Neuron (in vitro differentiated cells): ENCODE results near the gene RABAC1.
A peak's percentile ranks its signal among the peaks of the same experiment; 100 is the strongest.

Source experiments
- H2AFZ ChIP-seq: one replicate; pipeline ENCODE4 v1.6.1; 2013; ENCODE audit warnings: low read depth, mild to moderate bottlenecking, inconsistent platforms, low read length, moderate library complexity
- H3K27me3 ChIP-seq: one replicate; pipeline ENCODE4 v1.6.1; 2013; ENCODE audit warnings: low read length; ENCODE audit not compliant: insufficient read depth
- H3K36me3 ChIP-seq: one replicate; pipeline ENCODE4 v1.6.1; 2013; ENCODE audit warnings: low read length; ENCODE audit not compliant: insufficient read depth
- H3K4me1 ChIP-seq: one replicate; pipeline ENCODE4 v1.6.1; 2013; ENCODE audit warnings: low read length; ENCODE audit not compliant: insufficient read depth
- H3K4me3 ChIP-seq: 2 replicates; pipeline ENCODE4 v1.5.1; 2013; ENCODE audit warnings: mild to moderate bottlenecking, low read length, moderate library complexity
- H3K9me3 ChIP-seq: one replicate; pipeline ENCODE4 v1.6.1; 2013; ENCODE audit warnings: low read length

RABAC1 gene

GRCh38 chr19:41959056-41960053 is at the start of gene RABAC1:
RABAC1 (minus strand) TSS chr19:41959321; CDS start chr19:41959292, 29 bp downstream.
- Histone ChIP-seq H3K27me3 (no peaks in the 10 kb centered on the region), H3K9me3 (no peaks in the 10 kb centered on the region), H2AFZ (peak within 1 kb of the TSS; percentile 56), H3K4me3 (peak within 1 kb of the TSS; percentile 73), H3K4me1 (peaks cover 12% of the 10 kb centered on the region), H3K36me3 (peaks cover 5% of the 10 kb centered on the region)

DNA sequence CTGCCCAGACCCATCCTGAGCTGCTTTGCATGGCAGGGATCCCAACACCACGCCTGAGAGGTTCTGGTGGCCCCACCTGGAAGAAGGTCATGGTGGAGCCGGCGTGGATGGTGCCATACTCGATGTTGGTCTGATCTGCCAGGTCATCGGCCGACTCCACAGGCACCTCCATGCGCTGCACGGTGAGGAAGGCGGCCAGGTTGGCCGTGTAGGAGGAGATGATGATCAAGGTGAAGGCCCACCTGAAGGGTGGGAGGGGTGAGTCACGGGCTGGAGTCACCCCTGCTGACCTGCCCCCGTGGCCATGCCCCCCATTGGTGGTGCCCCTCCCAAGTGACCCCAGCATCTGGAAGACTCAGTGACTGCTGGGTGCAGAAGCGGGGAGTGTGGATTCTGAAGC is 47.4 kb upstream of the RABAC1 start:
- no peaks in the 10 kb centered on the region for H3K9me3 ChIP-seq
- no peaks in the 10 kb centered on the region for H3K4me1 ChIP-seq
- no peak overlapping the region for H3K4me3 ChIP-seq
- H3K27me3 ChIP-seq: no peaks in the 10 kb centered on the region
- no peak overlapping the region for H2AFZ ChIP-seq
- no peaks in the 10 kb centered on the region for H3K36me3 ChIP-seq

DNA sequence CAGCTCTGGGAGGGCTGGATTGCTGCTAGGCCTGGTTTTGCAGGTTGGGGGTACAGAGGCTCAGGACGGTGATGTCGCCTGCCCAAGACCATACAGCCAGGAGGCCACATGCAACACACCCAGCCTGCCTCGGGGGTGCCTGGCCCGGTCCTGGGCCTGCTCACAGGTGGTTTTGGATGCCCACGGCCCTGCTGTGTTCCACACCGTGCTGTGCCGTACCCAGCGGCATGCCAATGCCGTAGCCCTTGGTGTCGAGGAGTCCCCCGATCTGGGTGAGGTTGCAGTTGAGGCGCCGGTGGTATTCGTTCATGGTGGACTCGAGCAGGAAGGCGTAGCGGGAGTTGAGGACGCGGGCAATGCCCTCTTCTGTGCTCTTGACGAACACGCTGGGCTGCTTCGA is 46.4 kb upstream of the RABAC1 start:
- Histone ChIP-seq H3K36me3 (no peaks in the 10 kb centered on the region), H3K4me3 (no peak overlapping the region), H2AFZ (no peak overlapping the region), H3K27me3 (peaks cover 4% of the 10 kb centered on the region), H3K4me1 (no peaks in the 10 kb centered on the region), H3K9me3 (no peaks in the 10 kb centered on the region)

DNA sequence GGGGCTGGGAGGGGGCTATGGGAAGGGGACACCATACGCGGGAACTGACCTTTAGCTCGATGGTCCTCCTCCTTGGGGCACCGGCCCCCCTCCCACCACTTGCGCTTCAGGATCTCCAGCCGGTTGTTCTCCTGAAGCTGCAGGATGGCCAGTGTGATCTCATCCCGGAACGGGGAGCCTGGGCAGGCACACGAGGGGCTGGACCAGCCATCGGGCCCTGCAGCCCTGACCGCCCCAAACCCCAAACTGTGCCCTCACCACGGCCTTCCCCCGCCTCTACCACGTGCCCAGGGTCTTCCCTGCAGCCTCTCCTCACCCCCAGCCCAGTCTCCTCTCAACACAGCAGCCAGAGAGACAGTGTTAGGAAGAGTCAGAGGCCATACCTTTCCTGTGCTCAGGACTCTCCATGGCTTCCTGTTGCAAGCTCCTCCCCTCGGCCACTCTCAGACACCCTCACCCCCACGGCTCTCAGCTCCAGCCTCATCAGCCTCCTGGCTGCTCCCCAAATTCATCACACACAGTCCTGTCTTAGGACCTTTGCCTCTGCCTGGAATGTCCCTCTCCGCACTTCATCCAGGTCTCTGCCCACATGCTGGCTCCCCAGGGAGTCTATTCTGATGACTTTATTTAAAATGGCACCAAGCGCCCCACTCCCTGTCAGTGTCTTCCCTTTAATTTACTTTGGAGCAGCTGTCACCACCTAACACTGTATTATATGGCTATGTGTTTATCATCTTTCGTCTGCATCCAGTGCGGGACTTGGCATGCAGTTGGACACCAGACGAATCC is 44.6 kb upstream of the RABAC1 start:
- Histone ChIP-seq H3K36me3 (no peaks in the 10 kb centered on the region), H3K27me3 (peaks cover 18% of the 10 kb centered on the region), H2AFZ (no peak overlapping the region), H3K9me3 (no peaks in the 10 kb centered on the region), H3K4me1 (peaks cover 7% of the 10 kb centered on the region), H3K4me3 (no peak overlapping the region)

GRCh38 chr19:41999878-42000208 is 40.7 kb upstream of the RABAC1 start:
- Histone ChIP-seq H2AFZ (no peak overlapping the region), H3K36me3 (no peaks in the 10 kb centered on the region), H3K27me3 (peaks cover 18% of the 10 kb centered on the region), H3K9me3 (no peaks in the 10 kb centered on the region), H3K4me3 (no peak overlapping the region), H3K4me1 (peaks cover 41% of the 10 kb centered on the region)

DNA sequence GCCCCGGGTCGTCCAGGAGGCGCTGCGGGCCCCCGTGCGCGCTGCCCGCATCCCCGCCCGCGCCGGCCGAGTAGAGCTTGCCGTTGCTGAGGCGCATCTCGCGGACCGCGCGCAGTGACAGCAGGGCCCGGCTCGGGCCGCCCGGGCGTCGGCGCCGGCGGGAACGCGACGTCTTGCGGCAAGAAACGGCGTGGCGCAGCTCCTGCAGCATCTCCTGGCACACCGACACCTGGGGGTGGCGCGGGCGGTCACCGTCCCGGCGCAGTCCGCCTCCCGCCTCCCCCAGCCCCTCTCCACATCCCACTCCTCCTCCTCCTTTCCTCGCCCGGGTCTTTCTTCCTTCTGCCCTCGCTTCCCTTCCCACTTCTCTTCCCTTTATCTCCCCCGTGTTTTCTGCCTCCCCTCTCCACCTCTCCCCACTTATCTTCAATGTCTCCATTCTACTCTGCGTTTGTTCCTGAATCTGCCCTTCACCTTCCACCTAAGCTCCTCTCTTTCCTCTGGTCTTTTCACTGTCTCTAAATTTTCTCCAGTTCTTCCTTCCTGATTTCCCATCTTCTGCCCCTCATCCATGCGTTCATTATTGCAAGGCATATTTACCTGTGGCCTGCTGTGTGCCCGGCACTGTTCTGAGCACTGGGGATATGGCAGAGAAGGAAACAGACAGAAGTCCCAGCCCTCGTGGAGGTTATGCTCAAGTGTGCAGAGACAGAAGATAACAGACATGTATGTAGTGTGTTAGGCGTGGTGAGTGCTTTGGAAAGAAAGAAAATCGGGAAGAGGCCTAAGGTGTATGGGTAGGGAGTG is 40.2 kb upstream of the RABAC1 start:
- H3K4me1 ChIP-seq: peaks cover 45% of the 10 kb centered on the region
- H2AFZ ChIP-seq: peak overlapping the region; percentile 19
- no peaks in the 10 kb centered on the region for H3K9me3 ChIP-seq
- peaks cover 18% of the 10 kb centered on the region for H3K27me3 ChIP-seq
- H3K4me3 ChIP-seq: peak overlapping the region; percentile 13
- H3K36me3 ChIP-seq: no peaks in the 10 kb centered on the region

GRCh38 chr19:41998246-41999020 is 39.3 kb upstream of the RABAC1 start:
- Histone ChIP-seq H3K27me3 (peaks cover 18% of the 10 kb centered on the region), H3K36me3 (no peaks in the 10 kb centered on the region), H3K4me1 (peaks cover 45% of the 10 kb centered on the region), H3K9me3 (no peaks in the 10 kb centered on the region), H3K4me3 (peak overlapping the region; percentile 20), H2AFZ (no peak overlapping the region)

- H3K36me3 ChIP-seq: no peaks in the 10 kb centered on the region
- H3K4me1 ChIP-seq: peaks cover 50% of the 10 kb centered on the region
- no peak overlapping the region for H2AFZ ChIP-seq
- H3K9me3 ChIP-seq: no peaks in the 10 kb centered on the region
- peaks cover 18% of the 10 kb centered on the region for H3K27me3 ChIP-seq
- peak overlapping the region; percentile 17 for H3K4me3 ChIP-seq
These were observed 38.7 kb upstream of the RABAC1 start for GRCh38 chr19:41997851-41998229.

DNA sequence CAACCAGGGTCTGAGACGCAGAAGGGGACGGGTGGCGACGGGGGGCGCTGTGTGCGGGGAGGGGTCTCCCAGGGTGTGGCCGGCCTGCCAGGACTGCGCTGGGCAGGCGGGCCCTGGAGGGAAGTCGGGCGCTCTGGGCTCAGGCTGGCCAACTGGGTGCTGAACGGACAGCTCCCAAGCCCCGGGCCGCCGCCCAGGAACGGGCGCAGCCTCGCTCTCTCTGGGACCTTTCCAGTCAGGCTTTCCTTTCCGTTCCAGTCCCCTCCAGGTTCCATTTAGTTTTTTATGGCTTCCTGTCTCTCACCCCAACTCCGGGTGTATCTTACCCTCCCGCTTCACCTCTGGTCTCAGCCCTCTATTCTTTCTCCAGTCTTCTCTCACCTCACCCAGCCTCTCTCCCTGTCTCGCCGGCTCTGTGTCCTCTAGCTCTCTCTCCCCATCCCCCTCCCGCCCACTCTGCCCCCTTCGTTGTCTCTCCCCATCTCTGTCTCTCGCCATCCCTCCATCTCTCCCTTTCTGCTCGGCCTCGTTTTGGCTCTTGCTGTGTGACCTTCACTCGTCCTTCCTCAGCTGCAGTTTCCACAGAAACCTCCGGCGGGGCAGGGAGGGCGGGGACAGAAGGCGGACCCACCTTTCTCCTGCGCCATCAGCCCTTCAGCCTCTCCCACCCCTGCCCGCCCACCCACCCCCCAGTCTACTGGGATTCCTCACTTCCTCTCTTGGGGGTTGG is 38.2 kb upstream of the RABAC1 start:
- Histone ChIP-seq H3K4me1 (peaks cover 54% of the 10 kb centered on the region), H2AFZ (no peak overlapping the region), H3K36me3 (no peaks in the 10 kb centered on the region), H3K27me3 (peaks cover 18% of the 10 kb centered on the region), H3K9me3 (no peaks in the 10 kb centered on the region), H3K4me3 (peak overlapping the region; percentile 28)

GRCh38 chr19:41995959-41996797 is 37.1 kb upstream of the RABAC1 start:
- Histone ChIP-seq H3K27me3 (peaks cover 18% of the 10 kb centered on the region), H3K36me3 (no peaks in the 10 kb centered on the region), H3K9me3 (no peaks in the 10 kb centered on the region), H3K4me1 (peaks cover 57% of the 10 kb centered on the region), H2AFZ (no peak overlapping the region), H3K4me3 (no peak overlapping the region)
